Activated T-cell treated with anti-CD3 and anti-CD28 coated beads for 48 hours (primary cell): ENCODE data around the gene EIF2B2.

Experiments
- DNase-seq: peaks from one replicate; pipeline ENCODE4 v3.0.0-alpha.2; 2020; ENCODE audit warnings: low read depth

Gene EIF2B2

GRCh38 chr14:74974364-74975058 lies 28.2 kb upstream of the EIF2B2 start:
- DNase-seq, result no peak

GRCh38 chr14:74975059-74975810 lies 27.5 kb upstream of the EIF2B2 start:
- no peak for DNase-seq

GRCh38 chr14:74976264-74977113 lies 26.2 kb upstream of the EIF2B2 start:
- DNase-seq, result no peak

- no peak for DNase-seq
Measured at GRCh38 chr14:74977164-74977900, 25.4 kb upstream of the EIF2B2 start.

- DNase-seq, result no peak
Measured at GRCh38 chr14:74977901-74978385, 24.8 kb upstream of the EIF2B2 start.

GRCh38 chr14:74978416-74978947 lies 24.2 kb upstream of the EIF2B2 start:
- no peak for DNase-seq

- no peak for DNase-seq
Measured at GRCh38 chr14:74979029-74979428, 23.7 kb upstream of the EIF2B2 start.

GRCh38 chr14:74979442-74980397 lies 23.0 kb upstream of the EIF2B2 start:
- DNase-seq, result no peak

GRCh38 chr14:74980398-74980730 lies 22.4 kb upstream of the EIF2B2 start:
- DNase-seq, result no peak

GRCh38 chr14:74980731-74981461 lies 21.8 kb upstream of the EIF2B2 start:
- no peak for DNase-seq

GRCh38 chr14:74981462-74981782 lies 21.3 kb upstream of the EIF2B2 start:
- no peak for DNase-seq

GRCh38 chr14:74981833-74982232 lies 20.9 kb upstream of the EIF2B2 start:
- no peak for DNase-seq

GRCh38 chr14:74982661-74983060 lies 20.1 kb upstream of the EIF2B2 start:
- DNase-seq, result no peak

- no peak for DNase-seq
Measured at GRCh38 chr14:74983343-74983742, 19.4 kb upstream of the EIF2B2 start.

GRCh38 chr14:74984236-74985027 lies 18.3 kb upstream of the EIF2B2 start:
- no peak for DNase-seq

GRCh38 chr14:74985028-74985310 lies 17.8 kb upstream of the EIF2B2 start:
- DNase-seq, result no peak

- DNase-seq, result no peak
Measured at GRCh38 chr14:74985806-74986205, 16.9 kb upstream of the EIF2B2 start.

- no peak for DNase-seq
Measured at GRCh38 chr14:74988131-74988530, 14.6 kb upstream of the EIF2B2 start.

- no peak for DNase-seq
Measured at GRCh38 chr14:74988993-74989392, 13.7 kb upstream of the EIF2B2 start.
